ENCODE data around the gene PHLDA2.

GRCh38 chr11:2960139-2960538 lies 30.9 kb upstream of the PHLDA2 start:
- TF ChIP-seq CTCF (IDR thresholded peaks at IDR 0.05) = no peak
- no peak for TF ChIP-seq TAF1 (IDR thresholded peaks at IDR 0.05; ENCODE audit: borderline replicate concordance, low read depth, low read length)
- TF ChIP-seq RAD21 (IDR thresholded peaks at IDR 0.05; ENCODE audit: low read length) = no peak
- TF ChIP-seq TCF12 (IDR thresholded peaks at IDR 0.05) = no peak
- no peak for TF ChIP-seq SMC3 (IDR thresholded peaks at IDR 0.05; ENCODE audit: low read depth, low read length)
- TF ChIP-seq, protein P1, sequence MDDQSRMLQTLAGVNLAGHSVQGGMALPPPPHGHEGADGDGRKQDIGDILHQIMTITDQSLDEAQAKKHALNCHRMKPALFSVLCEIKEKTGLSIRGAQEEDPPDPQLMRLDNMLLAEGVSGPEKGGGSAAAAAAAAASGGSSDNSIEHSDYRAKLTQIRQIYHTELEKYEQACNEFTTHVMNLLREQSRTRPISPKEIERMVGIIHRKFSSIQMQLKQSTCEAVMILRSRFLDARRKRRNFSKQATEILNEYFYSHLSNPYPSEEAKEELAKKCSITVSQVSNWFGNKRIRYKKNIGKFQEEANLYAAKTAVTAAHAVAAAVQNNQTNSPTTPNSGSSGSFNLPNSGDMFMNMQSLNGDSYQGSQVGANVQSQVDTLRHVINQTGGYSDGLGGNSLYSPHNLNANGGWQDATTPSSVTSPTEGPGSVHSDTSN (IDR thresholded peaks at IDR 0.05) = no peak
- TF ChIP-seq MXI1 (IDR thresholded peaks at IDR 0.05; ENCODE audit: low read depth, low read length) = no peak
- TF ChIP-seq FOXM1 (IDR thresholded peaks at IDR 0.05; ENCODE audit: low read depth) = no peak
- no peak for TF ChIP-seq POLR2AphosphoS5 (IDR thresholded peaks at IDR 0.05; ENCODE audit: low read depth, low read length)
